SHP77 treated with DMSO at 0.1 percent for 48 hours (cell line): ENCODE measurements around the gene FAM107A.

ENCODE experiments used
- DNase-seq: peaks from one replicate; lab custom pipeline; 2025; lab: John Stamatoyannopoulos, UW

Gene FAM107A

GRCh38 chr3:58577269-58577821 is at the start of gene FAM107A:
Gene FAM107A, minus strand, starts transcription at chr3:58577391. Its CDS starts 7,531 bp downstream, at chr3:58569860.
- DNase-seq: no peak

- DNase-seq: no peak
Observed at GRCh38 chr3:58625196-58625824, 48.1 kb upstream of the FAM107A start.

- DNase-seq: no peak
Observed at GRCh38 chr3:58624550-58624949, 47.4 kb upstream of the FAM107A start.

- DNase-seq: no peak
Observed at GRCh38 chr3:58623961-58624360, 46.8 kb upstream of the FAM107A start.

GRCh38 chr3:58623478-58623877 is 46.3 kb upstream of the FAM107A start:
- DNase-seq: no peak

GRCh38 chr3:58622892-58623291 is 45.7 kb upstream of the FAM107A start:
- DNase-seq: no peak

- DNase-seq: no peak
Observed at GRCh38 chr3:58622436-58622835, 45.2 kb upstream of the FAM107A start.

- no peak for DNase-seq
Observed at GRCh38 chr3:58621086-58621830, 44.1 kb upstream of the FAM107A start.

GRCh38 chr3:58620421-58620820 is 43.2 kb upstream of the FAM107A start:
- no peak for DNase-seq

- DNase-seq: no peak
Observed at GRCh38 chr3:58617338-58617761, 40.2 kb upstream of the FAM107A start.

- DNase-seq: no peak
Observed at GRCh38 chr3:58613236-58614132, 36.3 kb upstream of the FAM107A start.

GRCh38 chr3:58612830-58613229 is 35.6 kb upstream of the FAM107A start:
- DNase-seq: no peak

- no peak for DNase-seq
Observed at GRCh38 chr3:58609990-58610389, 32.8 kb upstream of the FAM107A start.

- DNase-seq: no peak
Observed at GRCh38 chr3:58608648-58609047, 31.5 kb upstream of the FAM107A start.

GRCh38 chr3:58607816-58608215 is 30.6 kb upstream of the FAM107A start:
- DNase-seq: no peak

- no peak for DNase-seq
Observed at GRCh38 chr3:58606693-58607092, 29.5 kb upstream of the FAM107A start.

- DNase-seq: no peak
Observed at GRCh38 chr3:58604031-58604430, 26.8 kb upstream of the FAM107A start.

- no peak for DNase-seq
Observed at GRCh38 chr3:58603606-58604005, 26.4 kb upstream of the FAM107A start.

GRCh38 chr3:58597770-58598310 is 20.6 kb upstream of the FAM107A start:
- no peak for DNase-seq

- DNase-seq: no peak
Observed at GRCh38 chr3:58596834-58597518, 19.8 kb upstream of the FAM107A start.

- DNase-seq: no peak
Observed at GRCh38 chr3:58594117-58594516, 16.9 kb upstream of the FAM107A start.
